Gastrocnemius medialis (tissue), 4 donors: Measurements from ENCODE around the gene ANKRD23.

Experiments used
- CTCF ChIP-seq, 5 experiments: fragments of 450-650 bp in 3 of 5; fragments of 200-600 bp in 2 of 5; sonication (generic) in 2 of 5; IDR thresholded peaks in 4 of 5; conservative IDR thresholded peaks in 1 of 5; 1 replicate in 4 of 5; 2 replicates in 1 of 5; pipeline ENCODE4 v1.5.1; 2016 to 2019; ENCODE audit warnings: antibody characterized with exemption in 5 of 5, mild to moderate bottlenecking in 3 of 5, moderate library complexity in 3 of 5
- POLR2A ChIP-seq, 2 donors: fragments of 450-650 bp; IDR thresholded peaks; one replicate each; pipeline ENCODE4 v1.6.1; 2017; ENCODE audit warnings: antibody characterized with exemption in 2 of 2, mild to moderate bottlenecking in 2 of 2, moderate library complexity in 2 of 2

- TF ChIP-seq CTCF (IDR thresholded peaks at IDR 0.05 in 4 of 5, conservative IDR thresholded peaks at IDR 0.05 in 1 of 5) (no peak), POLR2A (IDR thresholded peaks at IDR 0.05) (peak in 1 of 2 donors; percentile 40)
Observed at GRCh38 chr2:96873651-96874096, 29.9 kb upstream of the ANKRD23 start.
